Stimulated activated naive CD8-positive, alpha-beta T cell treated with anti-CD3 and anti-CD28 coated beads, Interleukin-15, Interleukin-2, amounts not matched to agents 100 U/mL and 50 U/mL, for 24 hours (primary cell): ENCODE measurements around the gene PRF1.
"Not testable (repeated sequence)": the region's sequence is repeated elsewhere in the genome, so short reads cannot be mapped to it uniquely, and the experiment has no call there.

Experiments
- ATAC-seq: fragments of 150-1000 bp; cut with Tn5 transposase; one replicate; pipeline ENCODE4 v1.10.0; 2021
- DNase-seq: peaks from one replicate; pipeline ENCODE4 v3.0.0; 2021

Gene PRF1

DNA sequence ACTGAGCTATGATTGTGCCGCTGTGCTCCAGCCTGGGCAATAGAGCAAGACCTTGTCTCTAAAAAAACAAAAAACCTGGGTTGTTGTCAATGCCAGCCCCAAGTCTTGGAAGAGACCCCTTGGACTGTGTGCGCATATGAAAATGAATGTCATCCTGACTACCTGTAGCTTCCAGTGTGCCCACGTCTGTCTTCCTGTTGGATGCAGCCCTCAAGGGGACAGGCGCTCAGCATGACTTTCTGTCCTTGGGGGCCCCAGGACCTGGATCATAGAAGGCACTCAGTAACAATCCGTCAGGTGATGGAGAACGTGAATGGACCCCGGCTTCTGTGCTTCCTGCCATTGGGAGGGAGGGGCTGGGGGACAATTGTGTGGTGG is 9.0 kb downstream of the PRF1 start:
- DNase-seq (peak; percentile 3), ATAC-seq (no peak)

DNA sequence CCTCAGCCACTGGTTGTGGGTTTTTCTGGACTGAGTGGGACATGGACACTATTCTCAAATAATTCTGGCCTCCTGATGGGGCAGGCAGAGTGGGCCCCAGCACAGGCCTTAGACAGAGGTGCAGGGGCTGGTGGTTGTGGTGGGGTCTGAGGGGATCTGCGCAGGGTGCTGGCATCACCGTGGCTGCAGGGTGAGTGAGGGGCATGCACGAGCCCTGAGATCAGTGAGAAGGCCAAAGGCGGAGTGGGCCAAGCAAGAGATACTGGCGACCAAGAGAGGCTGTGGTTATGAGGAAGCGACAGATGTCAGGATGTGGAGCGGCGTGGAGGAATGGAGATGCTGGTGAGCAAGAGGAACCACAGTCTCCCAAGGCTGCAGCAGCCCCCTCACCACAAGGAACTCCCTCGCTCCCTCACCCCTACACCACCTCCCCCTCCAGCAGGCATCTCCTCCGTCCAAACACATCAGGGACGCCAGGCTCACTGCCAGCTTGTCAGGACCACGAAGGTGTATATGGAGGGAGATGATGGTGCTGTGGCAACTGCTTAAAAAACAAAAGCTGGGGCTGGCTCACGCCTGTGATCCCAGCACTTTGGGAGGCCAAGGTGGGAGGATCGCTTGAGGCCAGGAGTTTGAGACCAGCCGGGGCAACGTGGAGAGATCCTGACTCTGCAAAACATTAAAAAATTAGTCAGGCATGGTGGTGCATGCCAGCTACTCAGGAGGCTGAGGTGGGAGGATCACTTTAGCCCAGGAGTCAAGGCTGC is 9.6 kb downstream of the PRF1 start:
- DNase-seq (peak; percentile 8), ATAC-seq (no peak)

DNA sequence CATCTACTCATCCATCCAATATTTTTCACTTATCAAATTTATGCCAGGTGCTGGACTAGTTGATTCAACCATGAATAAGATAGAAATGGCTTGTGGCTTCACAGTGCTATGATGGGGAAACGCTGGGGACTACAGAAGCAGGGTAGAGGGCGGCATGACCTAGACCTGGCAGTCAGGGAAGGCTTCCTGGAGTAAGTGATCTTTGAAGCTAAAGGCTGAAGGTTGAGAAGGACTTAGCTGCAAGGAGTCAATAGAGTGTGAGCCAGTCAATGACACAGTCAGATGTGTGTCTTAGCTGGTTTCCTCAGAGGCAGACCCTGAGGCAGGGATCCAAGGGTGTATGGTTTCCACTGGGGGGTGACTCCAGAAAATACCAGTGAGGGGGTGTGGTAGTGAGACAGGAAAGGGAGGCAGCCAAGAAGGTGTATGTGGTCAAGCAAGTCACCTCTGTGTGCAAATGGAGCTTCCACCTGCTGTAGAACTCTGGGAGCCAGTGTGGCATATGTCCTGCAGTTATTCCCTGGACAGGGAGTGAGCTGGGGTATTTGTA is 10.3 kb downstream of the PRF1 start:
- DNase-seq, result peak; percentile 8
- ATAC-seq, result peak; percentile 38

DNA sequence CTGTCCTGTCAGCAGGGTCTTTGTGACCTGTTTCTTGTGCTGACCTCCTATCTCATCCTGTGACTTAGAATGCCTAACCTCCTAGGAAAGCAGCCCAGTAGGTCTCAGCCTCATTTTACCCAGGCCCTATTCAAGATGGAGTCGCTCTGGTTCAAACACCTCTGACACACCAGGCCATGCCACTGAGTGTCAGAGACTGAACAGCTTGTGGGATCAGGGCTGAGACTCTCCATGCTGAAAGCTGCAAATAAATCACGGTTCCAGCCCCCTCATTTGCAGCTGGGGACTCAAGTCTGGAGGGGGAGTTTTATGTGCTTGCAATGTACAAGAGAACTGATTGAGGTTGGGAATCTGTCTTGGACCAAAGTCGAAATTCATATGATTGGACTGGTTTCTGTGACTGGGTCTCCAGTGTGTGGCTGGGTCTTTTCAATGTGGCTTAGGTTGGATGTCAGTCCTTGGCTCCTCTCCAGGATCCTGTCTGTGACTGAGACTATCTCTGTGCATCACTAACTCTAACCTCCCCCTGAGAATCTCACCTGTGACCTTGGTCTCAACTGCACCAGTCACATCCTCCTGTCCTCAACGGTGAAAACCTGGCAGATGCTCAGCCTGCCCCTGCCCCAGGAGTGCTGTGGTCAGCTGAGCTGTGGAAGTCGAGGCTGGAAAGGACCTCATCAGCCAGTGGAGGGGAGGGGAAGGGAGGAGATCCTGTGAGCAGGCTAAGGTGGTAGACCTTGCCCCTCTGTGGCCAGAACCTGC is 11.7 kb downstream of the PRF1 start:
- ATAC-seq, result no peak
- peak; percentile 4 for DNase-seq

DNA sequence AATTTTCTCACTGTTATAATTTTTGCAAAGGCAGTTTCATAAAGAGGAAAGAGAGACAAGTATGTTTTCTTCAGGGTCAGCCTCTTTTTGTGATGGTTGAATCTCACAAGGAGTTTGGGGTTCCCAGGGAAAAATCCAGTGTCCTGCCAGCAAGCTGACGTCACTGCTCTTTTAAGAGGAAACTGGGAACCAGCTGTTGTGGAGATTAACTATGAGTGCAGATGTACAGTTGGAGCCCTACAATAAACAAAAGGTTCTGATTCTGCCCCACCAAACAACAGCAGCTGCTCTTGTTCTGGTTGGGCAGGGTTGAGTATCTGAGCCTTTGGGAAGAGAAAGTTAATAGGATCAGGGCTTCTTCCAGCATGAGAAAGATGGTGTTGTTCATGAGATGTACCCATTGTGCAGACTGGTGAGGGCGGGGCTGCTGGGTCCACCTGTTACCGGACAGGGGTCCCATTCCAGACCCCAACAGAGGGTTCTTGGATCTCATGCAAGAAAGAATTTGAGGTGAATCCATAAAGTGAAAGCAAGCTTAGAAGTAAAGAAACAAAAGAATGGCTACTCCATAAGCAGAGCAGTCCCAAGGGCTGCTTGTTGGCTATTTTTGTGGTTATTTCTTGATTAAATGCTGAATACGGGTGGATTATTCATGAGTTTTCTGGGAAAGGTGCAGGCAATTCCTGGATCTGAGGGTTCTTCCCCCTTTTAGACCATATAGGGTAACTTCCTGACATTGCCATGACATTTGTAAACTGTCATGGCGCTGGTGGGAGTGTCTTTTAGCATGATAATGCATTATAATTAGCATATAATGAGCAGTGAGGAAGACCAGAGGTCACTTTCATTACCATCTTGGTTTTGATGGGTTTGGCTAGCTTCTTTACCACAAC is 12.5 kb downstream of the PRF1 start:
- ATAC-seq (no peak), DNase-seq (peak; percentile 2)

DNA sequence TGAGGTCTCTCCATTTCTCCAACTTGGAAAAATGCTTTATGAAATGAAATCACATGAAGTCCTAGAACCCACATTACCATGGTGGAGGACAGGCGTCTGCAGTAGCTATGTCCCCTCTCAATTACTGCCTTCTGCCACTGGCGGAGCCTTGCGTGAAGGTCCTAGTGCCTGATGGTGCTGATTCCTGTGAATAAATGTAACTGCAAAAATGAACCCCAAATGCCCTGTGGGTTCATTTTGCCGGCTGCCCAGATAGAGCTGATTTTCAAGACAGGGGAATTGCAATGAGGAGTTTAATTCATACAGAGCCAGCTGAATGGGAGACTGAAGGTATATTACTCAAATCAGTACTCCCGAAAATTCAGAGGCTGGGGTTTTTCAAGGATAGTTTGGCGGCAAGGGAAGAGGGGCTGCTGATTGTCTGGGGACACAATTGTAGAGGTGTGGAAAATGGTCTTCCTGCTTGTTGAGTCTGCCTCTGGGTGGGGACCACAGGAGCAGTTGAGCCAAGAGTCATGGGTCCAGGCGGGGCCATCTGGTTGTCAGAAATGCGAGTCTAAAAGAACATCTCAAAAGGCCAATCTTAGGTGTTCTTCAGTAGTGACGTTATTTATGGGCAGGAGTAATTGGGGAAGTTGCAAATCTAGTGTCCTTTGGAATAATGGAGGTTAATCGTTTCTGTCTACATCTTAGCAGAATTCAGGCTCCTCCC is 13.5 kb downstream of the PRF1 start:
- ATAC-seq (no peak), DNase-seq (peak; percentile 5)

DNA sequence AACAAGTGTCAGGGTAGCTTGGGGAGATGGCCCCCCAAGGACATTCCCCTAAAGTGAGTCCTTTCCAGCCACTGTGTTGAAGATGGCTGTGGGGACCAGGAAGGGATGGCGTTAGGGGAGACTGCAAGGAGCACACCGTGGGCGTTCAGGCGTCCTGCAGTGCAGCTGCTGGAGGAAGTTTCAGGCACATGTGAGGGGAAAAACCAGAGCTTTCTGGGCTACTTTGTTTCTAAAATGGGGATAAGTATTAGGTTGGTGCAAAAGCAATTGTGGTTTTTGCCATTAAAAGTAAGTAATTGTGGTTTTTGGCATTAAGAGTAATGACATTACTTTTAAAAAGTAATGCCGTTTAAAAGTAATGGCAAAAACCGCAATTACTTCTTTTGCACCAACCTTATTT is 14.3 kb downstream of the PRF1 start:
- DNase-seq (peak; percentile 24), ATAC-seq (no peak)

DNA sequence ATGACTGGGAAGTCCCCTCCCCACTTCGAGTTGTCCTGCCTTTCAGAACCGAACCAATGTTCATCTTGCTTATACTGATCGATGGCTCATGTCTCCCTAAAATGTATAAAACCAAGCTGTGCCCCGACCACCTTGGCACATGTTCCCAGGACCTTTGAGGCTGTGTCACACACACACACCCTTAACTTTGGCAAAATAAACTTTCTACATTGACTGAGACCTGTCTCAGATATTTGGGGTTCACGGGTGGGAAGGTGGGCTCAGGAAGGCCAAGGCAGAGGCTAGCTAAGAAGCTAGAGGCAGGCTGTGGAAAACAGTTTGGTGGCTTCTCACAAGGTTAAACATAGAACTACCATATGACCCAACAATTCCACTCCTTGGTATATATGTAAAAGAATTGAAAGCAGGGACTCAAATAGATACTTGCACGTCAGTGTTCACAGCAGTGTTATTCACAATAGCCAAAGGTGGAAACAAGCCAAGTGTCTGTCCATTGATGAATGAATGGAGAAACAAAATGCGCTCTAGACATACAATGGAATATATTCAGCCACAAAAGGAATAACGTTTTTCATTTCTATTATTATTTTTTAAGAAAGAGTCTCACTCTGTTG is 15.4 kb downstream of the PRF1 start:
- ATAC-seq (peak; percentile 73), DNase-seq (no peak)

DNA sequence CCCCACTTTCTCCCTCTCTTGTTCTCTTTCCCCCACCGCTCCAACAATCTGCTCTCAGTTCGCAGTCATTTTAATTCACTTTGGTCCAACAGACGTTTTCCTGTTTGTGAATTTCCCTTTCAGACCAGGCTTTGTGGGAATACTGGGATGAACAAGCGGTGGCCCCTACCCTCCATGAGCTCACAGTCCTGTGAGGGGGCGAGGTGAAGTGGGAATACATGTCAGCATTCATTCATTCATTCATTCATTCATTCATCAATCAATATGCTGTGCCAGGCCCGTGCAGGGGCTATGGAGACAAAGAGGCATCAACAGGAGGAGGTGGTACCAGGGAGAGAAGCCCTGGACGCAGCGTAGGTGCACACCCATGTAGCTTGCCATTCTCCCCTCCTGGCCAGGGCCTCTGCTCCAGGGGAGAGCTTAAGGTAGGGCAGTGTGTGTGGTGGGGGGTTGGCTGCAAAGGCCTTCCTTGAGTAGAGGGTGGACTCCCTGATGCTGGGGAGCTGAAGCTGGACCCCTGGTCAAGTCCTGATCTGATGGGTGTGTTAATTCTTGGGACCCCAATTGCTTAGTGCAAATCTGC is 16.1 kb downstream of the PRF1 start:
- no peak for ATAC-seq

DNA sequence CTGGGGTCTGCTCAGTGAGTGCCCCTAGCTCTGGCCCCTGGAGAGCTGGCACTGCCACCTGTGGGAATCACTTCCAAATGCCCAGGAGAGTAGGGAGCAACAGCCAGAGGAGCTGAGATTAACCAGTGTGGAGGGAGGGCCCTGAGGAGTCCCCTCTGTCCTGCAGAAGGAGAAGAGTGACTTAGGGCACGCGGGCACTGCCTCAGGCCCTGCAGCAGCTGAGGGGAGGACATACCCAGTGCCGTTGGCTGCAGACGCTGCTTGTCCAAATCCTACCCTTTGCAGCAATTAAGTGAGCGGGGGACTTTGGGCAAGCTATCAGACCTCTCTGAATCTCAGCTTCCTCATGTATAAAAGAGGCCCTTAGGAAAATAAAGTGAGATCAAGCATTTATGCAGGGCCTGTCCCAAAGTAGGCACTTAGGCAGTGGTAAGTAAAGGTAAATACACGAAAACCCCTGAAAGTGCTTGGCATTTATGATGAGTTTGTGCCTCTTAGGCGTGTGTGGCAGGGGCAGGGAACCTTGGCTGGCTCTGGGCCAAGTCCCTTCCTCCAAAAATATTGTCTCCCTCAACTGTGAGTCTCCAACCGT is 16.9 kb downstream of the PRF1 start:
- ATAC-seq, result peak; percentile 57
- DNase-seq, result peak; percentile 61

More for the DNA sequence above, 16.1 kb downstream of the PRF1 start:
- no peak for DNase-seq

DNA sequence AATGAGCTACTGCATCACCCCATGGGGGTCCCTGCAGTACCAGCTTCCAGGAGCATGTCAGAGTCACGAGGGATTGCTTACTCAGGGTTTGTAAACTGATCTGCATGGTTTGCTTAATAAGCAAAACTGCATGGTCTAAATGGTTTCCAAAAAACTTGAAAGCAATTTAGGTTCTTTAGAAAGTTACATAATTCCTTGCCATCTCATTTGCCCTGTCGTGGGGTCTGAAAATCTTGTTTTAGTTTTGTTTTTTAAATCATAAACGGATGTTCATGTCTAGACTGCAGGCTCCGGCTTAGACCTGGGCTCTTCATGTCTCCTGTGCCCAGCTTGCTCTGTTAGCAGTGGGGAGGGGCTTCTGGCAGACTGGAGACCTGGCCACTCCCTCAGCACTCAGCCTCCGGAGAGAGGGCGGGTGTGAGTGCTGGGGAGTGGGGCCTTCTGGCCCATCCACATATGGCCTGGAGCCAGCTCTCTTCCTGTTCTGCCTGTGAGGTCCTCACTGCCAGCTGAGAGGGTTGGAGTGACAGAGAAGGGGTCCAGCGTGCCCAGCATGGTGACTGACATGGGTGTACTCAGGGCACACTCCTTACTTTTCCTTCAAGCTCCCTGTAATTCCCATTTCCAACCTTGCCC is 17.5 kb downstream of the PRF1 start:
- peak; percentile 46 for ATAC-seq
- no peak for DNase-seq

DNA sequence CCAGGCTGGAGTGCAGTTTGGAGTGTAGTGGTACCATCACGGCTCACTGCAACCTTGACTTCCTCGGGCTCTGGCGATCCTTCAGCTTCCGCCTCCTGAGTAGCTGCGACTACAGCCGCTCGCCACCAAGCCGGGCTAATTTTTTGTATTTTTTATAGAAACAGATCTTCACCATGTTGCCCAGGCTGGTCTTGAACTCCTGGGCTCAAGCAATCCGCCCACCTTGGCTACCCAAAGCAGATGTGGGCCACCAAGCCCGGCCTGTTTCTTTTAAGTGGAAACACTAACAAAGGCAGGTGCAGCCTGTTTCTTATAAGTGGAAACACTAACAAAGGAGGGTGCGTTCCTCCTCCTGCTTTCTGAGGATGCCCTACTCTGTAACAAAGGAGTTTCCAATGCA is 18.2 kb downstream of the PRF1 start:
- ATAC-seq (no peak), DNase-seq (no peak)

DNA sequence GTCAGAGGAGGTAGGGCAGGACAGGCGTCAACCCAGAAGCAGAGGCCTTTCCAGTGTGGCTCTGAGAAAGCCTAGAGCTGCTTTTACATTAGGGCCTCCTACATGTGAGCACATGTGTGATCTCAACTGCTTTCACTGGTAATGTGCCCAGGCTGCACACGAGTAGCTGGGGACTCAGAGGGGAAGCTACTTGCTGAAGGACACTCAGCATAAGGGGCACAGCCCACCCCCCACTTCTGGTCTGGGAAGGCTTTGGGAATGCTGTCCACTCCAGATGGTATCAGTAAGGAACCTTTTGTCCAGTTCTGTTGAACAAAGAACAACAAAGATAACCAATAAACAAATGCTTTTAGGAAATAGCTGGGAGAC is 18.9 kb downstream of the PRF1 start:
- ATAC-seq (no peak), DNase-seq (no peak)

DNA sequence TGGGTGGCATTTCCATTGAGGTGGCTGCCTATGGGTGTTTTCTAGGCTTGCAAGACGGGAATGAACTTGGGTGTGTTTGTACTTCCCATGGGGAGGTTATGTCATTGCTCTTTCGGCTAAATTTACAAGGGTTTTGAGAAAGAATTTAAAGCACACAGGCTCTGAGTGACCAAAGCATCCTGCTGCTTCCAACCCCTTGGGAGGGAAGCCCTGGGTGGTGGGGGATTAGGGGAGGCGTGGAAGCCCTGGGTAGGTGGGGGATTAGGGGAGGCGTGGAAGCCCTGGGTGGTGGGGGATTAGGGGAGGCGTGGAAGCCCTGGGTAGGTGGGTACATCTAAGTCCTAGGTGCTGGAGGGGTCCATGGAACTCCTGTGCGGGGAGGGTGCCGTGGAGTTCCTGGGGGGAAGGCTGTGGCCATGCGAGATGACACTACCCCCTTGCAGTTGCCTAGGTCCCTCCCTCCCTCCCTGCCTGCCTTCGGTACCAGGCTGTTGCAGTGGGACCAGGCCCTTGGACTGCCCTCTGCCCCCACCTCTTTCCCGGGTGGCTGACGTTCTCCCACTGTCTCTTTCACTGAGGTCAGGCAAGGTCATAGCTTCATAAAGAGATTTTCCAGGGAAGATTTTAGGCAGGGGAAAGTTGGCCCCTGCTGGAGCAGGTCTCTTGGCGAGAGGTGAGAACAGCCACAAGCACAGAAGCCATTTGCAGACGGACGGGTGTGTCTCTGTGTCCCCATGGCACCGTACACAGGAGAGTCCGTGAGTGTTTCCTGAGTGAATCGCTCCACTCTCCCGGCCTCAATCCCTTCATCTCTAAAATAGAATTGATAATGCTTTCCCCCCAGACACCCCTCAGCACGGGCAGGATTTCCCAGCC is 19.5 kb downstream of the PRF1 start:
- ATAC-seq, result no peak
- no peak for DNase-seq

DNA sequence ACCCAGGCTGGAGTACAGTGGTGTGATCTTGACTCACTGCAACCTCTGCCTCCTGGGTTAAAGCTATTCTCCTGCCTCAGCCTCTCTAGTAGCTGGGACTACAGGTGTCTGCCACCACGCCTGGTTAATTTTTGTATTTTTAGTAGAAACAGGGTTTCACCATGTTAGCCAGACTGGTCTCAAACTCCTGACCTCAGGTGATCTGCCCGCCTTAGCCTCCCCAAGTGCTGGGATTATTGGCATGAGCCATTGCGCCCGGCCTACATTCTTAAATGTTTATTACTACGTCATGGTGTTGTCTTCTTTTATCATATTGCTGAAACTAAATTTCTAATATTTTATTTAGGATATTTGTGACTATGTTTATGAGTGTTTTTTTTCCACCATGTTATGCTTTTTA is 21.4 kb downstream of the PRF1 start:
- not testable (repeated sequence) for DNase-seq, ATAC-seq

DNA sequence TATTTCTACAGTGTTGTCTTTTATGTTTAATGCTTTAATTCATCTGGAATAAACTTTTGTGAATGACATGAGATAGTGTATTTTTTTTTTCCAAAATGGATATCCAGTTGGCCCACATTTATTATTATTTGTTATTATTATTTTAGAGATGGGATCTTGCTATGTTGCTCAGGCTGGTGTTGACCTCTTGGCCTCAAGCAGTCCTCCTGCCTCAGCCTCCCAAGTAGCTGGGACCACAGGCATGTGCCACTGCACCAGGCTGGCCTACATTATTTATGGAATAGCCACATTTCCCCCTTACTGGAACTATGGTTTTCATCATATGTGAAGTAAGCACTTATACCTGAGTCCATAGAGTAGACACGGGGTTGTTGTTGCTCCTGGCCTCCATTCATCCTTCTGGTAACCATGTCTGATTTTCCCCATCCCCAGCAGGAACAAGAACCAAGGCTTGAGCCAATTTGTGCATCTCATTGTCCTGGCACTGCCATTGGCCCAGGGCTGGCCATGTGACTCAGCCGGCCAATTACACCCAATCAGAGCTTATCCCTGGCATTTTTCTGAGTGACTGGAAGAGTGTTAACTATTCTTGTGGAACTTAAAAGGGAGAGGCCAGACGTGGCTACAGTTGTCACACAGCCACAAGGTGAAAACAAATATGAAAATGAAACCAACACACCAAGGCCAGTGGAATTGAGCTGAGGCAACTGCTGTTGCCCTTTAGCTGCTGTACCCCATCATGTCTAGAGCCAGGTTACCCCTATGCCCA is 23.1 kb downstream of the PRF1 start:
- peak; percentile 42 for ATAC-seq
- no peak for DNase-seq

DNA sequence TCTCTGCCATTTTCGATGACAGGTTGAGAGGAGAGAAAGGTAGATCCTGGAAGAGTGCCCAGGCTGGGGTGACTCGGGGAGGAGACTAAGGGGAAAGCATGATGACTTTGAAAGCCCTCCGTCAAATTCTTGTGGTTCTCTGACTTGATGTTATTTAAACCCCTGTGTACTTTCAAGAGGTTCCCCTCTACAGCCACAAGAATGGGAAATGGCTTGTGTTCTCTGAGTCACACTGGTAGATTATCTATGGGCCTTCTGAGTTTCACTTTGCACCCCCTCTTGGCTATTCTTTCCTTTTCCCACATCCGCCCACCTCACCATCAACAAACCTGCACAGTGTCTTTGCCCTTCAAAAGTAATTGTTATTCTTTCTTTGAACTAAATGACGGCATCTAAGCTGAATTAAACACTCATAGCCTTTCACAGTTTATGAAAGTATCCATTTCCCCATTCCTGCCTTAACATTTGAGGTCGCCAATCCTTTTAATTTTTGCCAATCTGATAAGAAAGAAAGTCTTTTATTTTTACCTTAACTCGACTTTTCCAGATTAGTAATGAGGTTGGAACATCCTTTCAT is 24.1 kb downstream of the PRF1 start:
- DNase-seq (peak; percentile 78), ATAC-seq (peak; percentile 84)
